IMR-90 (cell line): ENCODE measurements around the gene RTL1. TPM values are rescaled to one million over a fixed set of nuclear protein-coding genes. Genes with fewer than 3 reads are reported as not detected.

Experiments
- ATAC-seq: fragments of 200-7000 bp; cut with Tn5 transposase; 2 replicates; pipeline ENCODE4 v1.9.1; 2020; ENCODE audit warnings: low read depth, mild to moderate bottlenecking, moderate library complexity
- BruUV-seq: library from RNA; stranded (reverse); fragments of 400-500 nt; replicated peaks from 2 replicates; lab custom pipeline; 2021; lab: Mats Ljungman, UMichigan
- CTCF ChIA-PET: fragments of 300-600 bp; formaldehyde crosslinking; extraction: SDS; loops from one replicate; lab custom pipeline; 2021; ENCODE audit warnings: antibody characterized with exemption; lab: Yijun Ruan, JAX
- POLR2A ChIA-PET: fragments of 300-600 bp; sonication (Branson Sonifier 250); formaldehyde crosslinking; loops from one replicate; lab custom pipeline; 2022; ENCODE audit warnings: antibody characterized with exemption; ENCODE audit not compliant: unreplicated experiment; lab: Charles Lee
- DNase-seq: peaks from one replicate; pipeline ENCODE4 v3.0.0; 2013
- H2AFZ ChIP-seq: replicated peaks from 2 replicates; pipeline ENCODE3; 2013; ENCODE audit warnings: low read length, mild to moderate bottlenecking; ENCODE audit not compliant: poor library complexity
- H2AK5ac ChIP-seq: 2 replicates; pipeline ENCODE4 v1.6.1; 2013; ENCODE audit warnings: low read depth, low read length, inconsistent platforms
- H2AK9ac ChIP-seq: replicated peaks from 2 replicates; pipeline ENCODE3; 2013; ENCODE audit warnings: mild to moderate bottlenecking, low read depth, low read length, moderate library complexity; ENCODE audit not compliant: poor library complexity
- H2BK120ac ChIP-seq: 2 replicates; pipeline ENCODE4 v1.6.1; 2013; ENCODE audit warnings: low read depth, low read length, inconsistent platforms
- H2BK15ac ChIP-seq: 3 replicates; pipeline ENCODE4 v1.6.1; 2013; ENCODE audit warnings: low read depth, low read length, inconsistent platforms
- H2BK20ac ChIP-seq: 2 replicates; pipeline ENCODE4 v1.6.1; 2013; ENCODE audit warnings: low read depth, mild to moderate bottlenecking, inconsistent platforms, low read length, moderate library complexity
- H2BK5ac ChIP-seq: 2 replicates; pipeline ENCODE4 v1.6.1; 2013; ENCODE audit warnings: mild to moderate bottlenecking, low read depth, low read length, inconsistent platforms; ENCODE audit not compliant: poor library complexity, severe bottlenecking
- H3K14ac ChIP-seq: replicated peaks from 2 replicates; pipeline ENCODE4 v1.6.1; 2013; ENCODE audit warnings: low read depth, low read length, inconsistent platforms
- H3K18ac ChIP-seq: 2 replicates; pipeline ENCODE4 v1.6.1; 2013; ENCODE audit warnings: low read depth, low read length, control low read depth
- H3K23ac ChIP-seq: 2 replicates; pipeline ENCODE4 v1.6.1; 2013; ENCODE audit warnings: low read depth, low read length, inconsistent platforms
- H3K27ac ChIP-seq: 2 replicates; pipeline ENCODE4 v1.5.1; 2013; ENCODE audit warnings: mild to moderate bottlenecking, control low read depth, low read length; ENCODE audit not compliant: insufficient read depth
- H3K27me3 ChIP-seq: 2 replicates; pipeline ENCODE4 v1.6.1; 2013; ENCODE audit warnings: low read length; ENCODE audit not compliant: control insufficient read depth, insufficient read depth
- H3K36me3 ChIP-seq: 2 replicates; pipeline ENCODE4 v1.6.1; 2013; ENCODE audit warnings: low read length, mixed read lengths; ENCODE audit not compliant: control insufficient read depth, insufficient read depth
- H3K4ac ChIP-seq: 2 replicates; pipeline ENCODE4 v1.6.1; 2013; ENCODE audit warnings: low read depth, low read length, inconsistent platforms
- H3K4me1 ChIP-seq: 2 replicates; pipeline ENCODE4 v1.6.1; 2013; ENCODE audit warnings: low read length, mixed read lengths; ENCODE audit not compliant: control insufficient read depth, insufficient read depth
- H3K4me2 ChIP-seq: 2 replicates; pipeline ENCODE4 v1.6.1; 2013; ENCODE audit warnings: low read depth, mild to moderate bottlenecking, control low read depth, low read length, moderate library complexity
- H3K4me3 ChIP-seq: 2 replicates; pipeline ENCODE4 v1.5.1; 2013; ENCODE audit warnings: low read depth, mild to moderate bottlenecking, control low read depth, low read length, moderate library complexity; ENCODE audit not compliant: insufficient read depth
- H3K56ac ChIP-seq: 2 replicates; pipeline ENCODE4 v1.6.1; 2013; ENCODE audit warnings: low read length, inconsistent platforms; ENCODE audit not compliant: insufficient read depth; ENCODE audit errors: extremely low read depth
- H3K79me1 ChIP-seq, 2 experiments: 2 replicates each; pipeline ENCODE4 v1.6.1; 2013; ENCODE audit warnings: low read length in 2 of 2, inconsistent platforms in 1 of 2, low read depth in 1 of 2
- H3K9ac ChIP-seq: 2 replicates; pipeline ENCODE4 v1.6.1; 2013; ENCODE audit warnings: low read depth, low read length, control low read depth
- H3K9me1 ChIP-seq: 2 replicates; pipeline ENCODE4 v1.6.1; 2013; ENCODE audit warnings: low read length, inconsistent platforms; ENCODE audit not compliant: insufficient read depth
- H3K9me3 ChIP-seq: 2 replicates; pipeline ENCODE4 v1.6.1; 2013; ENCODE audit warnings: low read length; ENCODE audit not compliant: control insufficient read depth, insufficient read depth
- H4K20me1 ChIP-seq: 2 replicates; pipeline ENCODE4 v1.6.1; 2013; ENCODE audit warnings: low read length, inconsistent platforms; ENCODE audit not compliant: insufficient read depth
- H4K5ac ChIP-seq: 2 replicates; pipeline ENCODE4 v1.6.1; 2013; ENCODE audit warnings: mild to moderate bottlenecking, low read depth, low read length, control low read depth
- H4K8ac ChIP-seq, 2 experiments: 2 replicates each; pipeline ENCODE4 v1.6.1; 2013; ENCODE audit warnings: low read depth in 2 of 2, low read length in 2 of 2, control low read depth in 1 of 2, inconsistent platforms in 1 of 2
- H4K91ac ChIP-seq: 2 replicates; pipeline ENCODE4 v1.6.1; 2013; ENCODE audit warnings: low read depth, low read length, inconsistent platforms; ENCODE audit not compliant: insufficient read depth
- CEBPB ChIP-seq: IDR thresholded peaks from 2 replicates; pipeline ENCODE4 v1.6.1; 2012; ENCODE audit warnings: low read depth, low read length, improper control_type of control experiment
- RCOR1 ChIP-seq: IDR thresholded peaks from 2 replicates; pipeline ENCODE4 v1.6.1; 2012; ENCODE audit warnings: mild to moderate bottlenecking, low read length, improper control_type of control experiment; ENCODE audit not compliant: insufficient replicate concordance
- SMC3 ChIP-seq: fragments of 150-350 bp; IDR thresholded peaks from 2 replicates; pipeline ENCODE4 v1.6.1; 2016; ENCODE audit warnings: low read depth, mild to moderate bottlenecking, antibody characterized with exemption, low read length, moderate library complexity
- WGBS, 2 experiments: methylation state at CpG; one replicate each; pipeline versions ENCODE4 v1.1.5 to v1.1.7; 2013; ENCODE audit warnings: missing lambda C conversion rate in 2 of 2; ENCODE audit not compliant: insufficient read length in 1 of 2; ENCODE audit errors: extremely low coverage in 2 of 2; 5-methylcytosine and 5-hydroxymethylcytosine counted together
- dilution Hi-C: fragments of 300-500 bp; cut with HindIII; formaldehyde crosslinking; loops from one replicate; pipeline ENCODE4 v1.14.3; 2018; ENCODE audit warnings: low sequenced_read_pairs; ENCODE audit not compliant: unreplicated experiment
- in situ Hi-C: fragments of 300-500 bp; cut with MboI; formaldehyde crosslinking; loops from 3 replicates; pipeline ENCODE4 v1.14.3; 2019; ENCODE audit warnings: low sequenced_read_pairs, inconsistent platforms, mixed read lengths
- intact Hi-C: fragments of 100-400 bp; cut with micrococcal nuclease; formaldehyde crosslinking; loops from 2 replicates; pipeline ENCODE4 v1.10.0; 2022
- polyA plus RNA-seq, 3 experiments: library from polyadenylated mRNA; depleted of rRNA; stranded (reverse); fragments of >200 nt; gene quantifications; 2 replicates each; pipeline ENCODE4 v1.2.3, GENCODE V29; 2012; ENCODE audit warnings: low replicate concordance in 1 of 3
- total RNA-seq: library from RNA; depleted of rRNA; stranded (reverse); fragments of >200 nt; gene quantifications from 2 replicates; pipeline ENCODE4 v1.2.3, GENCODE V29; 2012

The RTL1 gene
- total and polyA plus RNA-seq, 2 of the 4 experiments (the other 2 are of a cell fraction), result not detected

DNA sequence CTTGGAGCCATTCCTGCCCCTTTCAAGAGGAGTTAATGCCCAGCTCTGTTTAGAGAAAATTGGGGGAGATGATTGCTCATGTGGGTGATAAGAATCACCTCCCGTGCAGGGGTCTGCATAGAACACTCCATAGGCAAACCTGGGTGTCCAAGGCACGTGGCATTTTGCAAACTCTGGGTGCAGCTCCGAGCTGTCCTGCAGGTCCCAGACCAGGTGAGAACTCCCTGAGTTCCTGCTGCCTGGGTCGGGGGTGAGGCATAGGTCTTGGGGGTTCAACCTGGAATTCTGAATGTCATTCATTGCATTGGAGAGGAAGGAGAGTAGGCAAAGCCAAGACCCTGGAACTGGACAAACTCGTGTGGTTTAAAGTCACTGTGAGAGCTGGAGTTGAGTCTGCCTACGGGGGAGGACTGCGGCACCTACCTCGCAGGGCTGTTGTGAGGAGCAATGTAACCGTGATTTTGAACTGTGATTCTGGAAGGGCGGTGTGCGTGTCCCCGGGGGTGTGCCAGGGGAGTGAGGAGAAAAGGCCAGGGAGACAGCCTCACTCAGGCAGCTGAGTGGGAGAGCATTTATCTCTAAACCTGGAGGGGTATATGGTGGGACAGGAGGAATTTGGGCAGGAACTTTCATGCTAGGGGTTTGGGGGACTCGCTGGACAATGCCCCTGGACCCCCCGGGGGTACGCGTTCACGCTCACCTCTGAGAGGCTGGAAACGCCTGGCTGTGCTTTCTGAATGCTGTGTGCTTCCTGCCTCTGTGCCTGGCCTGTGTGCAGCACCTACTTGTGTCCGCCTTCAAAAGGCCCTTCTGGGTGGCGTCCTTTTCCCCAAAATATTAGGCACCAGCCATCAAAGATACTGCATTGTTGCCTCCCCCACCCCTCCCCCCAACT, 47.2 kb downstream of the RTL1 start:
- CTCF ChIA-PET, result no interaction called here
- Histone ChIP-seq H3K36me3 (peaks cover 67% of the 10 kb centered on the region), H3K18ac (no peak overlapping the region), H3K9me3 (no peaks in the 10 kb centered on the region), H2BK120ac (no peak overlapping the region), H3K23ac (no peak overlapping the region), H3K4me3 (no peak overlapping the region), H4K5ac (no peak overlapping the region), H3K9ac (no peak overlapping the region), H3K9me1 (peaks cover 22% of the 10 kb centered on the region; the same call in 1 of the 2 replicates), H4K91ac (no peak overlapping the region), H2AK9ac (no peak overlapping the region), H3K14ac (no peak overlapping the region), H2BK20ac (no peak overlapping the region), H2BK5ac (no peak overlapping the region), H3K27me3 (no peaks in the 10 kb centered on the region), H2BK15ac (no peak overlapping the region), H3K27ac (no peak overlapping the region), H3K4me2 (no peak overlapping the region), H3K4ac (no peak overlapping the region), H4K8ac (no peak overlapping the region), H3K56ac (no peak overlapping the region), H2AK5ac (no peak overlapping the region), H2AFZ (no peak overlapping the region), H3K4me1 (no peaks in the 10 kb centered on the region; the same call in 1 of the 2 replicates), H4K20me1 (peaks cover 100% of the 10 kb centered on the region), H3K79me1 (peaks cover 0 to 54% of the 10 kb centered on the region in 2 experiments; a peak in 2 of 4 replicates)
- no peak for TF ChIP-seq SMC3
- TF ChIP-seq RCOR1, result no peak
- TF ChIP-seq CEBPB, result no peak
- in situ Hi-C loops (no loop called here), dilution Hi-C loops (no loop called here), intact Hi-C loops (no loop called here)
- BruUV-seq, result no TSS peak
- POLR2A ChIA-PET, result no interaction called here
- WGBS, 2 experiments, result 62% methylated on average over 6 of the region's 20 CpGs; no CpG with 5 or more reads in 1 of the 2 experiments
- DNase-seq (no peak), ATAC-seq (no peak)
